ENCODE measurements around the gene MTMR6.

MTMR6 gene

GRCh38 chr13:25203127-25203740 lies 84.1 kb downstream of the MTMR6 start:
- TF ChIP-seq JUND (IDR thresholded peaks at IDR 0.05; ENCODE audit: low read depth) = no peak
- DNase-seq (ENCODE audit: low read depth in 1 of 2, low spot score in 1 of 2) = no peak
- in situ Hi-C loops (cut with HindIII; ENCODE audit: low pct_unique_long_range_greater_than_20kb, low sequenced_read_pairs) = no loop called here

GRCh38 chr13:25200783-25201182 lies 86.5 kb downstream of the MTMR6 start:
- in situ Hi-C loops (cut with HindIII; ENCODE audit: low pct_unique_long_range_greater_than_20kb, low sequenced_read_pairs) = no loop called here
- no peak for DNase-seq (ENCODE audit: low read depth in 1 of 2, low spot score in 1 of 2)
- TF ChIP-seq JUND (IDR thresholded peaks at IDR 0.05; ENCODE audit: low read depth) = no peak

- in situ Hi-C loops (cut with HindIII; ENCODE audit: low pct_unique_long_range_greater_than_20kb, low sequenced_read_pairs) = no loop called here
- no peak for DNase-seq (ENCODE audit: low read depth in 1 of 2, low spot score in 1 of 2)
- TF ChIP-seq JUND (IDR thresholded peaks at IDR 0.05; ENCODE audit: low read depth) = no peak
These were observed 88.6 kb downstream of the MTMR6 start for GRCh38 chr13:25198647-25199046.

- DNase-seq (ENCODE audit: low read depth in 1 of 2, low spot score in 1 of 2) = no peak
- TF ChIP-seq JUND (IDR thresholded peaks at IDR 0.05; ENCODE audit: low read depth) = no peak
- in situ Hi-C loops (cut with HindIII; ENCODE audit: low pct_unique_long_range_greater_than_20kb, low sequenced_read_pairs) = no loop called here
These were observed 90.3 kb downstream of the MTMR6 start for GRCh38 chr13:25196971-25197370.
